ENCODE data around the gene NACC2.
A peak's percentile ranks its signal among the peaks of the same experiment; 100 is the strongest.

The NACC2 gene

DNA sequence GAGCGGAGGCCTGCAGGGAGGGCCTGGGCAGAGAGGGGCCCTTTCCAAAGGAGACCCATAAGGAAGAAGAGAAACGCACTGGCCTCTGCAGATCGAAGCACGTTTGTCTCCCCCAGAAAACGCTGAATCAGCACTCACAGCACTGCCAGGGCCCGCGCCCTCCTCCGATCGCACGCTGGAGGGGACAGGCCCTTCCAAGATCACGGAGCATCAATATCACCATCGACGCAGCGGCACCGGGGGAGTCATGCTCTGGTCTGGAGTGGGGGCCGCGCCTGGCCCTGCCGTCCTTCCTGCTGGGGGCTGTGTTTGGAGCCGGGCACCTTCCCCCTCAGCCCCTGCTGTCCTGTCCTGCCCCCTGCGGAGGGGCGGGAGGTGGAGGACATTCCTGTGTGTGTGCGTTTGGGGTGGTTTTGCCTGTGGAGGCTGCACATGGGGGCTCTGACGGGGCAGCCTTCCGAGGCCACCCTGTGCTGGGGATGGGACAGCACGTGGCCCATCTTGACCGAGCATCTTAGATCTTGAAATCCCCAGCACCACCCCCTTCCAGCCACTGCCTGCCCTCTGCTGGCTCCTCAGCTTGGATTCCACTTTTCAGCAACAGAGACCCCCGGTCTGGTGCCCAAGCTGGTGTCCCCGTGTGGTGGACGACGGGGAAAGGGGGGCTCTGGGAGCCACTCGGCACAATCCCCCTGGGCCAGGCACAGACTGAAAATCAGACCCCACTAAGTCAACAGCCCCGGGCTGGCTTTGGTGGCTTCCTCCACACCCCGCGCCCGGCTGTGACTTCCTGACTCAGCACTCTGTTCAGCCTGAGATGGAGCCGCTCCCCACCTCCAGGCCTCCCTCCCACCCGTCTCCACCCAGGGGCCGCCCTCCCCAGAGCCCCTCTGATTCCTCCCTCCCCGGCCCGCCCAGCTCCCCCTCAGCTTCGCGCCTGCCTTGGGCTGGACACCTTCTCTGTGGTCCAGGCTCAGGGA is 15.3 kb upstream of the NACC2 start:
- DNase-seq (ENCODE audit: low read depth in 2 of 2): peak in 1 of 2 donors; percentile 39
- peak overlapping the region; percentile 5 to 35 for H3K4me3 ChIP-seq (replicated peaks in 1 of 2; ENCODE audit: low read depth in 2 of 2, low read length in 2 of 2)
- TF ChIP-seq CTCF (IDR thresholded peaks at IDR 0.05; ENCODE audit: low read depth, low read length): peak; percentile 29

- DNase-seq (ENCODE audit: low read depth in 2 of 2): peak; percentile 88 to 96
- no peak for TF ChIP-seq CTCF (IDR thresholded peaks at IDR 0.05; ENCODE audit: low read depth, low read length)
- peak overlapping the region; percentile 5 to 35 for H3K4me3 ChIP-seq (replicated peaks in 1 of 2; ENCODE audit: low read depth in 2 of 2, low read length in 2 of 2)
Observed at GRCh38 chr9:136109351-136110081, 14.4 kb upstream of the NACC2 start.

DNA sequence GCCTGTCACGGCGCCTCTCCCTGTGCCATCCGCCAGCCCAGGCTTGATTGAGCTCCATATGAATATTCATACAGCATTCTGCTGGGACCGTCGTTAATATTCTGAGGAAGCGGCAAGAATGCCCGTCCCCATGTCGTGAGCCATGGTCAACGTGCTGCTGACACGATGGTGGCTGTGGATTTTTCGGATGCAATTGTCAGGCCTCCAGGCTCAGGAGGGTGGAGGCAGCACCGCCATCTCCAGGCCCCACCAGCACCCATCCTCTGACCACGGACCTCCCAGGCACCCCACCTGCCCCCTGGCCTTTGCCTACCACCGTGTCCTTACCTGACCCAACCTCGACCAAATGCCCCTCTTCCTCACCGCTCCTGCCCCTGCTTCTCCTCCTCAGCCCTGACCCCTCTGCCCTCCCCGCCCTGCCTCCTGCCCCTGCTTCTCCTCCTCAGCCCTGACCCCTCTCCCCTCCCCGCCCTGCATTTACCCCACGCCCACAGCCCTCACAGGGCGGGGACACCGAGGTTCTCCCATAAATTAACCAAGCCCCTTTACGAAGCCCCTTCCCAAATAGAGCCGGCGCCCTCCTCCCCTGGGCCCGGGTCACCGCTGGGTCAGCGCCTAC is 13.7 kb upstream of the NACC2 start:
- TF ChIP-seq CTCF (IDR thresholded peaks at IDR 0.05; ENCODE audit: low read depth, low read length): no peak
- peak overlapping the region in 1 of 2 donors; percentile 3 for H3K4me3 ChIP-seq (replicated peaks in 1 of 2; ENCODE audit: low read depth in 2 of 2, low read length in 2 of 2)
- DNase-seq (ENCODE audit: low read depth in 2 of 2): no peak

DNA sequence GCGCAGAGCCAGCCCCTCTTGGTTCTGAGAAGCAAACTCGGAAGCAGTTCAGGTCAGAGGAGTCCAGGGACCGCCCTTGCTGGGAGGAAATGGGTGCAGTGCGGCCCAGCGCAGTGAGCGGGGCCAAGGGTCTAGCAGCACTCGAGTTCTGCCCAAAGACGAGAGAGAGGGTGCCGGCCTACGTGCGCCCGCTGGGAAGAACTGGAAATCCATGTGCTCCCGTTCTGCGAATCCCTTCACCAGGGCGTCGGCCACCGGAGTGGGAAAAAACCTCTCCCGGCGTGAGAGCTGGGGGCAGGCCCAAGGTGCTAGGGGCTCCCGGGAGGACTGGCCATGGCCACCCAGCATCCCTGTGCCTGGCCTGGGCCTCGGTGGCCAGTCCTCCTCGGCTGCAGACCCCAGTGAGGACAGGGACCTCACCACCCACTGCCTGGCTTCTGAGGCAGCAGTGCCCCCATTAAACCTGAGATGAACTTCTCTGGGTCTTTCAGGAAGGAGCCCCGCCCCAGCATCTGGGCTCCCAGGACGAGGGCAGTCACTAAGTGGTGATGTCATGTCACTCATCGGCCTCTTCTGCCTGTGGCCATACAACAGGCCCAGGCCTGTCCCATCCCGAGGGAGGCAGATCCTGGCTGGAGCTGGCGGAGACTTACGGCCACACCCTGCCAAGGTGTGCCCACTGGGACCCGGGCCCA is 13.0 kb upstream of the NACC2 start:
- H3K4me3 ChIP-seq (replicated peaks in 1 of 2; ENCODE audit: low read depth in 2 of 2, low read length in 2 of 2): no peak overlapping the region
- TF ChIP-seq CTCF (IDR thresholded peaks at IDR 0.05; ENCODE audit: low read depth, low read length): no peak
- no peak for DNase-seq (ENCODE audit: low read depth in 2 of 2)

- TF ChIP-seq CTCF (IDR thresholded peaks at IDR 0.05; ENCODE audit: low read depth, low read length): no peak
- no peak for DNase-seq (ENCODE audit: low read depth in 2 of 2)
- no peak overlapping the region for H3K4me3 ChIP-seq (replicated peaks in 1 of 2; ENCODE audit: low read depth in 2 of 2, low read length in 2 of 2)
Observed at GRCh38 chr9:136107155-136107952, 12.3 kb upstream of the NACC2 start.

Data from cardiac fibroblast (primary cell).